Measurements from ENCODE around the gene ZDHHC14.

- TF ChIP-seq, protein P1, sequence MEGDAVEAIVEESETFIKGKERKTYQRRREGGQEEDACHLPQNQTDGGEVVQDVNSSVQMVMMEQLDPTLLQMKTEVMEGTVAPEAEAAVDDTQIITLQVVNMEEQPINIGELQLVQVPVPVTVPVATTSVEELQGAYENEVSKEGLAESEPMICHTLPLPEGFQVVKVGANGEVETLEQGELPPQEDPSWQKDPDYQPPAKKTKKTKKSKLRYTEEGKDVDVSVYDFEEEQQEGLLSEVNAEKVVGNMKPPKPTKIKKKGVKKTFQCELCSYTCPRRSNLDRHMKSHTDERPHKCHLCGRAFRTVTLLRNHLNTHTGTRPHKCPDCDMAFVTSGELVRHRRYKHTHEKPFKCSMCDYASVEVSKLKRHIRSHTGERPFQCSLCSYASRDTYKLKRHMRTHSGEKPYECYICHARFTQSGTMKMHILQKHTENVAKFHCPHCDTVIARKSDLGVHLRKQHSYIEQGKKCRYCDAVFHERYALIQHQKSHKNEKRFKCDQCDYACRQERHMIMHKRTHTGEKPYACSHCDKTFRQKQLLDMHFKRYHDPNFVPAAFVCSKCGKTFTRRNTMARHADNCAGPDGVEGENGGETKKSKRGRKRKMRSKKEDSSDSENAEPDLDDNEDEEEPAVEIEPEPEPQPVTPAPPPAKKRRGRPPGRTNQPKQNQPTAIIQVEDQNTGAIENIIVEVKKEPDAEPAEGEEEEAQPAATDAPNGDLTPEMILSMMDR (IDR thresholded peaks at IDR 0.05) = no peak
- TF ChIP-seq POLR2A (IDR thresholded peaks at IDR 0.05) = no peak
These were observed 19.7 kb downstream of the ZDHHC14 start for GRCh38 chr6:157400676-157401075.

Measured in Peyer's patch (tissue), 4 donors.